GM20000 (cell line): ENCODE measurements around the gene LECT2.

Source experiments
- DNase-seq: peaks from one replicate; pipeline ENCODE4 v3.0.0; 2012; ENCODE audit warnings: low spot score
- CTCF ChIP-seq: IDR thresholded peaks from 2 replicates; pipeline ENCODE4 v1.5.1; 2012; ENCODE audit warnings: mild to moderate bottlenecking, control low read depth; ENCODE audit errors: extremely low read depth, missing control alignments

LECT2 gene

GRCh38 chr5:135954899-135955298 is at the start of gene LECT2:
Gene LECT2, minus strand, starts transcription at chr5:135954983. Its CDS starts 150 bp downstream, at chr5:135954833.
- no peak for DNase-seq
- TF ChIP-seq CTCF: no peak

GRCh38 chr5:136004436-136004835 is 49.7 kb upstream of the LECT2 start:
- no peak for TF ChIP-seq CTCF
- no peak for DNase-seq

GRCh38 chr5:136001466-136001981 is 46.7 kb upstream of the LECT2 start:
- DNase-seq: no peak
- no peak for TF ChIP-seq CTCF

DNA sequence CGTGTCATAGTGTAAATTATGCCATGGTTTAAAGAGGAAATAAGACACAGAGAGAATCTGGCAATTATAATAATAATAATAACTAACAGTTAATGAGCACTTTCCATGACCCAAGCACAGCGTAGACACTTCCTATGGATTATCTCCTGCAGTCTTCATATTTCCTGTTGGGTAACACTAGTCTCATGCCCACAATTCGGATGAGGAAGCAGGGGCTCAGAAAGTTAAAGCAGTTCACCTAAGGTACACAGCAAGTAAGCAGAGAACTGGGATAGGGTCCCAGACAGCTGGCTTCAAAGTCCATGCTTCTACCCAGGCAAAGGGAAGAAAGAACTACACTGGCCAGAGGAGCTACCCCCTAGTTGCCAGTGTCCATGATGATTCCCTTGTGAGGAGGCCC is 46.1 kb upstream of the LECT2 start:
- no peak for TF ChIP-seq CTCF
- DNase-seq: no peak

GRCh38 chr5:136000147-136000546 is 45.4 kb upstream of the LECT2 start:
- no peak for DNase-seq
- no peak for TF ChIP-seq CTCF

DNA sequence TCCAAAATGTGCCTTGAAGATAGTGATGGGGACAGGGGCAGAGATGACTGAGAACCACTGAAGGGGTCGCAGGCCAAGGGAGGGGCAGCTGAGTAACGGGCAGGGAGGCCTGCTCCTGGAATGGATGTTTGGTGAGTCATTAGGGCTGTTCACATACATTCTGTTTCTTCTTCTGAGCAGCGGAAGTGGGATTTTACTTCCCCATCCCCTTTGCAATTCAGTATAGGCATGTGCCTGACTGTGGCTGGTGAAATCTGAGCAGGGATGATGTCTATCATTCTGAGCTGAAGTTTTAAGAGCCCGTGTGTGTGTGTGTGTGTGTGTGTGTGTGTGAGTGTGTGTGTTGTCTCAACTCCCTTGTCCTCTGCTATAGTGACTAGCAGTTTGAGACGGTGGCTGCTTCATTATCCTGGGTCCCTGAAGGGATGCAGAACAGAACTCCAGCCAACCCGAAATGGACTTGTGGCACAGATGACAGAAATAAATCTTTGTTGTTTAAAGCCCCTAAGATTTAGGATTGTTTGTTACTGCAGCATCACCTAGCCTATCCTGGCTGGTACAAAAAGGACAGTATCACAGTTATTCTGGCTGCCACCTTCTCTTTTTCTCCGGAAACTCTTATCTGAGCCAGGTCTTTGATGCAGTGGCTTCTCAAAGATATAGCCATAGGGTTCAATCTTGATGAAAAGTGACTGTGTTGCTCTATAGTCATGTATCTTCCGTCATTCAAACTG is 44.8 kb upstream of the LECT2 start:
- DNase-seq: no peak
- TF ChIP-seq CTCF: no peak

DNA sequence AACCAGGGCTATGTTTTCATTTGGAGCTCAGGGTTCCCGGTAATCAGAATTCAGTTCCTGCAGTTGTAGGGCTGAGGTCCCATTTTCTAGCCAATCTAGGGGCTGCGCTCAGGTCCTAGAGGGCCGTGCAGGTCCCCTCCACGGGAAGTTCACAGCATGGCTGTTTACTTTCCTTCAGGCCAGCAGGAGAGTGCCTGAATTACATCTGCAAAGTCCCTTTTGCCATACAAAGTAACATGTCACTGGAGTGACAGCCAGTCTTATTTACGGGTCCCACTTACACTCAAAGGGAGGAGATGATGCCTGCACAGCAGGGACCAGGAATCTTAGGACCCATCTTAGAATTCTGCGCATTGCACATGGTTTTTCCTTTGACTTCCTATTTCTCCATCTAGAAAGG is 44.1 kb upstream of the LECT2 start:
- no peak for TF ChIP-seq CTCF

More for the DNA sequence above, 44.1 kb upstream of the LECT2 start:
- DNase-seq: no peak
